GM21423 (cell line): ENCODE data around the gene ARL16.
"Not testable (repeated sequence)": the region's sequence is repeated elsewhere in the genome, so short reads cannot be mapped to it uniquely, and the experiment has no call there.

Experiments
- ATAC-seq: cut with Tn5 transposase; IDR thresholded peaks from one replicate; pipeline ENCODE4 v1.9.1; 2021; ENCODE audit warnings: mild to moderate bottlenecking, moderate library complexity; ENCODE audit not compliant: unreplicated experiment

The ARL16 gene

DNA sequence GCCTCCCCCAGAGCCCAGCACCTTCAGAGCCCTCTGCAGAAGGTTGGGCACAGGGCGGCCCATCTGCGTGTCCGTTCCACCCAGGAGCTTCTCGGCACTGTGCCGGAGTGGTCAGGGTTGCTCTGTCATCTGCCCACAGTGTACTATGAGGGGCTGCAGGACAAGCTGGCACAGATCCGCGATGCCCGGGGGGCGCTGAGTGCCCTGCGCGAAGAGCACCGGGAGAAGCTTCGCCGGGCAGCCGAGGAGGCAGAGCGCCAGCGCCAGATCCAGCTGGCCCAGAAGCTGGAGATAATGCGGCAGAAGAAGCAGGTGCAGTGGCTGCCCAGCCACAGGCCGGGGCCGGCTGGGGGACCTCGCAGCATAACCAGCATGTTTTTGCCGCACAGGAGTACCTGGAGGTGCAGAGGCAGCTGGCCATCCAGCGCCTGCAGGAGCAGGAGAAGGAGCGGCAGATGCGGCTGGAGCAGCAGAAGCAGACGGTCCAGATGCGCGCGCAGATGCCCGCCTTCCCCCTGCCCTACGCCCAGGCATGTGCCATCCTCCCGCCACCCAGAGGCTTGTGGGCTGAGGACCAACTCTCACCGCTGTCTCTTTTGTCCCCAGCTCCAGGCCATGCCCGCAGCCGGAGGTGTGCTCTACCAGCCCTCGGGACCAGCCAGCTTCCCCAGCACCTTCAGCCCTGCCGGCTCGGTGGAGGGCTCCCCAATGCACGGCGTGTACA lies 12.8 kb upstream of the ARL16 start:
- no peak for ATAC-seq

DNA sequence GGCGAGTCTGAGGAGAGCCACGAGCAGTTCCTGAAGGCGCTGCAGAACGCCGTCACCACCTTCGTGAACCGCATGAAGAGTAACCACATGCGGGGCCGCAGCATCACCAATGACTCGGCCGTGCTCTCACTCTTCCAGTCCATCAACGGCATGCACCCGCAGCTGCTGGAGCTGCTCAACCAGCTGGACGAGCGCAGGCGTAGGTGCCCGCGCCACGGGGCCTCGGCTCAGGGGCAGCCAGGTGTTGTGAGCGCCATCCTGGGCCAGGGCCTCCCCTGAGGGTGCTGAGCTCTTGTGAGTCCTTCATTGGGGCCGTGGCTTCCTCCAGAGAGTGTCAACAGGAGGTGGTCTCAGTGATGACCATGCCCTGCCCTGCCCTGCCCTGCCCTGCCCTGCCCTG lies 12.2 kb upstream of the ARL16 start:
- no peak for ATAC-seq

DNA sequence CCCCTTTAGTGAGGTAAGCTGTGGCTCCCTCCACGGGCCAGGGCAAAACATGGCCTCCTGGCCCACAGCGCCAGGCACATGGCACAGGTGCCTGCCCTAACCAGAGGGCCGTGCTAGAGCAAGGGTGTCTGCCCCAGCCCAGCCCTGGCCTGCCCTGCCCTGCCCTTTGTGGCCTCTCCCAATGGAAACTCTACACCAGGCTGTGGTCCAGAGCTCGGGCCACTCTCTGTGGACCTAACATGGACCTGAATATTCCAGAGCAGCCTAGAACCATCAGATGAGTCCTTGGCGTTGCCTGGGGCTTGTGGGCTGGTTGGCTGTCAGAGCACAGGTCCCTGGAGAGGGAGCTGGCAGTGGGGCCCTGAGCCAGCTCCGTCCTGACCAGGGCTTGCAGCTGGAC lies 11.6 kb upstream of the ARL16 start:
- ATAC-seq = no peak

DNA sequence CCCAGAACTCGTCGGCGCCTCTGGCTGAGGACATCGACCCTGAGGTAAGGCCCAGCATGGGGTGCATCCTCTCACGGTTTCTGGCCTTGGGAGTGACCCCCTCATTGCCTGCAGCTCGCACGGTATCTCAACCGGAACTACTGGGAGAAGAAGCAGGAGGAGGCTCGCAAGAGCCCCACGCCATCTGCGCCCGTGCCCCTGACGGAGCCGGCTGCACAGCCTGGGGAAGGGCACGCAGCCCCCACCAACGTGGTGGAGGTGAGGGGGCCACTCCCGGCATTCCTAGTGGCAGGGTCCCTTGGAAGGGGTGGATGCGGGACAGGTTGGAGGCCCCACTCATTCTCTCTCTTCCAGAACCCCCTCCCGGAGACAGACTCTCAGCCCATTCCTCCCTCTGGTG lies 11.2 kb upstream of the ARL16 start:
- ATAC-seq = no peak

DNA sequence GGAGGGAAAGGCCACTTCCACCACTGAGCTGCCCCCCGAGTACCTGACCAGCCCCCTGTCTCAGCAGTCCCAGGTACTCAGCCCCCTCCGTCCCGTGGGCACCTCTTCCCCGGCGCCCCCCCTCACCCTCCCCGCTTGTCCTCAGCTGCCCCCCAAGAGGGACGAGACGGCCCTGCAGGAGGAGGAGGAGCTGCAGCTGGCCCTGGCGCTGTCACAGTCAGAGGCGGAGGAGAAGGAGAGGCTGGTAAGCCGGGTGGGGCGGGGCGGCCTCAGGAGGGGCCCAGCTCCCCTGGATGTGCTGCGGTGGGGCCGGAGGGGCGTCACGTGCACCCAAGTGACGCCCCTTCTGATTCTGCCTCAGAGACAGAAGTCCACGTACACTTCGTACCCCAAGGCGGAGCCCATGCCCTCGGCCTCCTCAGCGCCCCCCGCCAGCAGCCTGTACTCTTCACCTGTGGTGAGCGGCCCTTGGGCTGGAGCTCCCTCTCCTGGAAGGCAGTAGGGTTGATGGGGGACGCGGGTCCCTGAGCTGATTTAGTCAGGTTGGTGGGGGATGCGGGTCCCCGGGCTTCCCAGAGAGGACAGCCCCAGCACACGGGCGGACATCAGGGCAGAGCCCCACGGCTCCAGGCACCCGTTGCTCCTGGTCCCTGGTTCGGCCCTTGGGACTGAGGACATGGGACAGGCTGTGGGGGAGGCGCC lies 10.1 kb upstream of the ARL16 start:
- no peak for ATAC-seq

DNA sequence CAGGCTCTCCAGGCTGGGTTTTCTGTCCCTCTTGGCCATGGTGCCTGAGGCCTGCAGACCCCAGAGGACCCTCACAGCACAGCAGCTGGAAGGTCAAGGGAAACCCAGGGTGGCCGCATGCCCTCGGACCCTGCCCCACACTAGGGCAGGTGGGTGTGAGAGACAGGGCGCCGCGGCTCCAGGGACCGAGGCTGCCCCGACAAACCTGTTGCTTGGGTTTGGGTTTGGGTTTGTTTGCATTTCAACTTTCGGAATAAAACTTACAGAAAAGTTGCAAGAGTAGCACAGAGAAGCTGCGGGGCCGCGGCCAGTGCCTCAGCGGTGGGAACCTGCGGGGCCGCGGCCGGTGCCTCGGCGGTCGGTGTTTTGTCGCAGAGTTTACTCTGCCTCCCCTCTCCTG lies 8.0 kb upstream of the ARL16 start:
- ATAC-seq = no peak

DNA sequence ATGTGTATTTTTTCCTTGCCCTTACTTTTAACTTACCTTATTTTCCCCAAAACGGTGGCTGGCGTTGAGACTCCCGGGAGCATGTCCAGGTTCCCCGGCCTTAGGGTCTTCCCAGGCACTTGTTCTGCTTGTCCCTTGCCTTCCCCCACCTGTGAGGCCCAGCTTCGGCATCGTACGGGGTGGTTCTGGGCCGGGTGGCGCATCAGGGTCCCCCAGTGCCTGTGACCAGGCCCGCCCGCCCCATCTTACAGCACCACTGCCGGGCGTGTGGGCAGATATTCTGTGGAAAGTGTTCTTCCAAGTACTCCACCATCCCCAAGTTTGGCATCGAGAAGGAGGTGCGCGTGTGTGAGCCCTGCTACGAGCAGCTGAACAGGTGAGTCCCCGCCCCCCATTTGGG lies 7.6 kb upstream of the ARL16 start:
- ATAC-seq = no peak

DNA sequence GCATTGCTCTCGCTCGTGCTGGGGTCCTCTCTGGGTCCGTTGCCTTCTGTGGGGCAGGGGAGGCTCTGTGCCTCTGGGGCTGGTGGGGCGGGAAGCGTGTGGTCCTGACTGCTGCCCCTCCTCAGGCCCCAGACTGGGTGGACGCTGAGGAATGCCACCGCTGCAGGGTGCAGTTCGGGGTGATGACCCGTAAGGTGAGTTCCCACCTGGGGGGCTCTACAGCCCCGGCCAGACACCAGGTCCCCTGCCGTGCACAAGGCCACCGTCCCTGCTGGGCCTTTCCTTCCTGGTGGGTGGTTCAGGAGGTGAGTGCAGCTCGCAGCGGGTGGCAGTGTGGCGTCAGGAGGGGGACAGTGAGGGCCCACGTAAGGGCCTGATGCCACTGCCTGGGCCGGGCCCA lies 7.0 kb upstream of the ARL16 start:
- ATAC-seq = no peak

DNA sequence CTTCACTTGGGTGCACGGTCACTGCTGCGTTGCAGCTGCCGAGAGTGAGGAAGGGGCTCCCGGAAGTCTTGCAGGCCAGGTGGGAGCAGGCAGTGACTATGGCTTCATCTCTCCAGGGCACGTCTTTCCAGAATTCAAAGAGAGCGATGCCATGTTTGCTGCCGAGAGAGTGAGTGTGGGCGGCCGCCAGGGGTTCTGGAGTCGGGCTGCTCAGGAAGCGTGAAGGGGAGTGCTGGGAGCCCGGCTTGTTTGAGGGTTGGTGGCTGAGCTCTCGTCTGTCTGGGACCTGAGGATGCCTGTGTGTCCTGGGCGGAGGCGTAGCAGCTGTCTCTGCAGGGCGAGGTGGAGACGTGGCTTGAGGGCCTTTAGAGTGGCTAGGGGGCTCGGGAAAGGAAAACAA lies 6.5 kb upstream of the ARL16 start:
- ATAC-seq = no peak

DNA sequence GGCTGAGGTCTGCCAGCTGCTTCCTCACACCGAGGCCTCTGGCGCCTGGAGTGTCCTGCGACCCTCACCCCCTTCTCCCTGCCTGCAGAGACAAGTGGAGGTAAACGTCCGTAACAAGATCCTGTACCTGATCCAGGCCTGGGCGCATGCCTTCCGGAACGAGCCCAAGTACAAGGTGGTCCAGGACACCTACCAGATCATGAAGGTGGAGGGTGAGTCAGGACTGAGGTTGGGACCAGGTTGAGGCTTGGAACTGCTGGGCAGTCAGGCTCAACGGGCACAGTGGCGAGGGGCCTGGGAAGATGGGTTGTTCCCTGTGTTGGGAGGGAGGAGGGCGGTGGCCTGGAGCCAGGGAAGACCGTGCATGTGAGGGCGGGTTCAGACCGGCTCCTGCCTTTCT lies 5.0 kb upstream of the ARL16 start:
- ATAC-seq = no peak

DNA sequence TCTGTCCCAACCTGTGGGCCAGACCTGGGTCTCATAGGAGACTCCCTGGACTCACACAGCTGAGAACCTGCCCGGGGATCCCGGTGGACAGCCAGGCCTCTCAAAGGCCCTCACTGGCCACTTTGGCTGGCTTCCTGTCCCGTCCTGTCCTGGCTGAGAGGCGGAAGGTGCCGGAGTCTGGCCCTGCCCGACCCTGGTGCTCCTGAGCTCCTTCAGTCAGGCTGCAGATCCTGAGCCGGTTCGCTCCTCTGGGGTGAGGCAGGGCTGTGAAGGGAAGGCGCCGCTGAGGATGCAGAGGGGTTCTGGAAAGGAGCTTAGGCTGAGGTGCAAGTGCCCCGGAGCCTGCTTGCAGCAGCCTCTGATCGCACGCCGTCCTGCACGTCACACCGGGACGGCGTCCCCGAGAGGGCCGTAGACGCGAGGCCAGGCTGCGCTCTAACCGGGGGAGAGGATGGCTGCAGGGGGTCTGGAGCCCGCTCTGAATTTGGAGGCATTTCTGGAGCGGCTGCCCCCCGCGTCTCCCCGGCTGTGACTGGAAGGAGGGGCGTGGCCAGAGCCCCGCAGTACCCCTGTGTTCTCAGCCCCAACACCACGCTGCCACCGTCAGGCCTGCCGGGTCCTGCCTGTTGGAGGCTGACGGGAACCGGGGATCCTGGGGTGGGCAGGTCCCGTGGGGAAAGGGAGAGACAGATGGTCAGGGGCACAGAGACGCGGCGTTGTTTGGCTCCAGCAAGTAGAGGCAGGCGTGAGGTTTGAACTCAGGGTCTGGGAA lies 4.4 kb upstream of the ARL16 start:
- ATAC-seq = no peak

DNA sequence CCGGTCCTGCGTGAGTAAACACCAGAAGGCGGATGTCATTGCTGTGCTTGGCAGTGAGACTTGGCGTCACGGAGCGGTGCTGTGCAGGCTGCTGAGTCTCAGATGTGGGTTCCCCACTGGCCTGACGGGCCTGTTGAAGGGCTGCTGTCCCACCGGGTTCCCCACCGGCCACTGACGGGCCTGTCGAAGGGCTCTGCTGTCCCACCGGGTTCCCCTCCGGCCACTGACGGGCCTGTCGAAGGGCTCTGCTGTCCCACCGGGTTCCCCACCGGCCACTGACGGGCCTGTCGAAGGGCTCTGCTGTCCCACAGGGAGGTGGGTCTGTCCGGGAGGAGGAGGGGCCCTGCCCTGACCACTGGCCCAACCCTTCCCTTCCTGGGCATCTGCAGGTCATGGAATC lies 3.0 kb upstream of the ARL16 start:
- ATAC-seq = no peak

DNA sequence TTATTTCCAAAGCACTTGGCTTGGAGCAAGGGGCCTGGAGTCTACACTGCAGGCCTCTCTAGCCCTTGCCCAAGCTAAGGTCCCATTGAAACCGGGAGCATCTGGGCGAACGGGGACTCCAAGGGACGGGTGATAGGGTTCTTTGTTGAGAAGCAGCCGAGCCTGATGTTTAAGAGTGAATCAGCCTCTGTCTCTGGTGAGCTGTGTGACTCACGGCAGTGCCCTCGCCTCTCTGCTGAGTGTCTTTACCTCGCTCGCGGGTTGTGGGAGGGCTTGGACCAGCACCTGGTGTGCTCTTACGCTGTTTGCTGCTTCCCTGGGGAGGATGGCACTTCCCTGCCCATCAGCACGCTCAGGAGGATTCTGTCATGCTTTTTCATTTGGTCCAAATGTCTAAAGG lies 1.5 kb upstream of the ARL16 start:
- ATAC-seq = no peak

DNA sequence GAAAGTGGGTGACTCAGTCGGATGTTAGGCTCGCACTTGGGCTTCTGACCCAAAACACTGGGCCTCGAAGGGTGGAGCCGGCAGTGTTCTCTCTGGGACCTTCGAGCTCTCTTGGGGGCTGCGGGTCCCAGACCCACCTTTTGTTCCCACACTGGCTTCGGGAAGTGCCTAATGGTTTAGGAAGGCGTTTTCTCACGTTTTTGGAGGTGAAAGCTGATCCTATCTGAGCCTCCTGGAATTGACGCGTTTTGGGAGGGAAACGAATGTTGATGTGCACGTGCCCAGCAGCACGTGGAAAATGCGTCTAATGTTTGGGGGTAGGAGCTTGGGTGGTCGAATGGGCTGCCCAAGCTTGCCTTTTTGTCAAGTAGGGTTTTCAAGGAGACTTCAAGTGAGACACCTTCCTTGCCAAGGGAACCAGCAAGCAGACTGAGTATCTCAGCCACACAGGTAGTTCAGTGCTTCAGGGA lies 880 bp upstream of the ARL16 start:
- ATAC-seq = no peak

DNA sequence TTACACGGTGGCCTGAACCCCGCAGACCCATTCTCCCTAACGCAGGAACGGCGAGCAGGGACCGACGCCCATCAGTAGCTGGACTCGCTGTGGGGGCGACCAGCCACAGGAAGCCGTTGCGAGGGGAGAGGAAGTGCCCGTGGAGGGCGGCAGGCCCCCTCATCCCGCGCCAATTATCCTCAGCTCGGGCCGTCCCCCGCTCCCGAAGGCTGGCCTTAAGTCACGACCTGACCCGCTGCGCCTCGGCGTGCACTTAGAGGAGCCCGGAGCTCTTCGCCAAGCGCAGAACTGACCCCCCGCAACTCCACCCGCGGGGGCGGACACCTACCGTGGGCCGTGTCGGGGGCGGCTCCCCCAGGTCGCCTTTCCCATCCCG lies 401 bp downstream of the ARL16 start:
- peak; percentile 8 for ATAC-seq

DNA sequence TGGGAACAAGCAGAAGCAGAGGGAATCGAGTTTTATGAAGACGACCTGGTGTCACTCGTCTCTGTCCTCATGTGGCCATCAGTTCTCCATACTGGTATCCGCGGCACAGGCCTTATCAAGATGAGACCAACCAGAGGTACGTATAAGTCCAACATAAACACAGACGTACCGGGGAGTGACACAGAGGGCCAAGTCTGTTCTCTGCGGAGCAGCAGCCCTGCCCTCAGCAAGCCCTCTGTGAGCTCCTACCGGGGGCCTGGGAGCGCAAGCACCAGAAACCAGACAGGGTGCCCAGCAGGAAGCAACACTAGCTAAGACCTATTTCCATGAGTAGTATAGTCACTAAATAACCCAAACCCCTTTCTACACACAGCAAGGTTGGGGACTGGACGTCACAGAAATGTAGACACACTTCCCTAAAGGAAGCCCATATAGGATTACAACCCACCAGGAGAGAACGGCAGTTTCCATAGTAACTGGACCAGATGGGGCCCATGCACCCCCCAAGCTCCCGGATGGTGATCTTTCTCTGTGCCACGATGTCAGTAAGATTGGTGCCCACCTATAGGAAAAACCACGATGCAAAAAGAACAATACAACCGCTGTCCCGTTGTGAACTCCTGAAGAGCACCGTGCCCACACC lies 911 bp downstream of the ARL16 start:
- no peak for ATAC-seq

DNA sequence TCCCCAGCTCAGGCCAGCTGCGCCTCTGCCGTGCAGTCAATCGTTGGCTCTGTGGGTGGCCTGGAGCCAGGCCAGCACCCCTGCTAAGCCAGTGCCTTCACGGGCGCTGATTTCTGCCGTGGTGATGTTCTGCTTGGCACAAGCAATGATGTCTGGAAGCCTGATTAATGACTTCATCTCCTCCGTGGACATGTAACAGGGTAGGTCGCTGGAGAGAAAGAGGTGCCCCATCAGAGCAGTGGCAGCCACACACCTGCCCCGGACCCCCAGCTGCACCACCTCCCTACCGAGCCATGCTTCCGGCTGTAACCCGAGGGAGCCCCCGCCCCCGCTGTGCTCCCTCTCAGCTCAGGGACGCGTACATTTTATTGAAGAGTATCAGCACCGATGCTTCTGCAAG lies 1.9 kb downstream of the ARL16 start:
- ATAC-seq = no peak

DNA sequence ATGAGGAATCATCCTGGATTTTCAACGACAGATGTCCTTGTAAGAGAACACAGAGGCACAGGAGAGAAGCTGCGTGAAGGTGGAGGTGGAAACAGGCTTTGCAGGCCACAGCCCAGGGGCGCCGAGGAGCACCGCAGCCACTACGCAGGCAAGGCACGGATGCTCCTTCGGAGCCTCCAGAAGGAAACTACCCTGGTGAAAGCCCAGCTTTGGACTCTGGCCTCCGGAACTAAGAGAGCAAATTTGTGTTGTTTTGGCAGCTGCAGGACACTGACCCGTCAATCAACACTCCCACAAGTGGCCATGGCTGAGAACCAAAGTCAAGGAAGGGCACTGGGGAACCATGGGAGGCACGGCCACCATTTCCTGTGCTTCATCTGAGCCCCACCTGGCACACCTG lies 3.4 kb downstream of the ARL16 start:
- no peak for ATAC-seq

DNA sequence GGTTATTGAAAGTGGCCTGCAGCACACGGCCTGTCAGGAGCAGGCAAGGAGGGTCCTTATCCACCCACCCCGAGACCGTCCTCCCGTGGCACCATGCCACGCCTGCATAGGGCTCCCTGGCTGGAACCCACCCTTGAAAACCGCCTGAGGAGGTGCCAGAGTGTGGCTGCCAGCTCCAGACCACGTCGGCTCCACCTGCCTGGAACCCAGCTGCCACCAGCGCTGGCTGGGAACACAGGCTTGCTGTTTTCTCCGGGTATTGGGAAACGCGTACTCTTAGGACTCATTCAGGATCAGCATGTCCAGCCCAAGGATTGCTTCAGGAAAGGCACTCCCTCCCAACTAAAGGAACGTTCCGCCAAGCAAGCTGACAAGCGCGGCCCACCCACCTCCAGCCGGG lies 6.7 kb downstream of the ARL16 start:
- ATAC-seq = no peak

DNA sequence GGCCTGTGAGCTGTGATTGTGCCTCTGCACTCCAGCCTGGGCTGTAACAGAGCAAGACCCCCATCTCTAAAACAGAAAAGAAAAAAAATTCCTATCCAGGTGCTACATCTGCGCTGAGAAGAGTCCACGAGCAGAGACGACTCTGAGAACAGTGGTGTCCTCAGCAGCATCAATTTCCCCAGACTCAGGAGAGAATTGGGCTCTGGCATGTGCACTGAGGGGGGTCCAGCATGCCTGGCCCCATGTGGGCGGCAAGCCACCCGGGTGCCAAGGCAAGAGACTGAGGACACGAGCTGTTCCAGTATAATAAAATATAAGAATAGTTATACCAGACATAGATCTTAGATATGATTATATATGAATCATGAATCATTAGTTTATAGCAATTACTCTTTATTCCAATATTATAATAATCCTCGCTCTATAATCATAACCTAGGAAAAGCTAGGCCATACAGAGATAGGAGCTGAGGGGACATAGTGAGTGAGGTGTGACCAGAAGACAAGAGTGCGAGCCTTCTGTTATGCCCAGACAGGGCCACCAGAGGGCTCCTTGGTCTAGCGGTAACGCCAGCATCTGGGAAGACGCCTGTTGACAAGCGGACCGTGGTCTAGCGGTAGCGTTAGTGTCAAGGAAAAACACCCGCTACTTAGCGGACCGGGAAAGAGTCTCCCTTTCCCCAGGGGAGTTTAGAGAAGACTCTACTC lies 7.9 kb downstream of the ARL16 start:
- ATAC-seq = not testable (repeated sequence)
